ENCODE data around the gene SNAP91. TPM values are rescaled to one million over a fixed set of nuclear protein-coding genes. Genes with fewer than 3 reads are reported as not detected.

The SNAP91 gene
- total RNA-seq, 1 experiment from 2014 or later, result not detected

GRCh38 chr6:83708546-83708969, 343 bp downstream of the SNAP91 start:
- ChIA-PET CTCF (no interaction called here), POLR2A (ENCODE audit: unreplicated experiment) (no interaction called here)
- BruUV-seq (replicated peaks), result no TSS peak
- Histone ChIP-seq H3K27ac (ENCODE audit: low read length) (no peak overlapping the region), H3K9me2 (replicated peaks; ENCODE audit: low read length) (no peaks in the 10 kb centered on the region), H3K27me3 (ENCODE audit: low read length) (peaks cover 61% of the 10 kb centered on the region), H3K9me3 (ENCODE audit: low read length) (no peaks in the 10 kb centered on the region), H2AFZ (ENCODE audit: low read length) (no peak overlapping the region), H3K4me1 (ENCODE audit: insufficient read depth, low read length) (no peaks in the 10 kb centered on the region), H3K4me3 (ENCODE audit: low read length) (no peak overlapping the region), H3K79me2 (ENCODE audit: low read length) (no peaks in the 10 kb centered on the region), H3K36me3 (ENCODE audit: low read depth, low read length) (no peaks in the 10 kb centered on the region), H3F3A (ENCODE audit: low read length, unreplicated experiment) (no peaks in the 10 kb centered on the region), H3K9ac (ENCODE audit: low read length) (no peak overlapping the region), H3K4me2 (ENCODE audit: low read length) (no peak overlapping the region), H4K20me1 (ENCODE audit: low read length) (no peaks in the 10 kb centered on the region)
- DNase-seq (no peak), ATAC-seq (no peak)
- no peak for TF ChIP-seq EZH2 (IDR thresholded peaks at IDR 0.05; ENCODE audit: low read length, unreplicated experiment)
- no peak for TF ChIP-seq CTCF (conservative IDR thresholded peaks at IDR 0.05; ENCODE audit: low read depth, low read length)
- TF ChIP-seq EZH2phosphoT487 (IDR thresholded peaks at IDR 0.05; ENCODE audit: borderline replicate concordance, low read length), result no peak
- intact Hi-C loops (cut with micrococcal nuclease), result no loop called here

- no TSS peak for BruUV-seq (replicated peaks)
- no peaks in the 10 kb centered on the region for H3F3A ChIP-seq (ENCODE audit: low read length, unreplicated experiment)
- H3K4me2 ChIP-seq (ENCODE audit: low read length), result no peak overlapping the region
- TF ChIP-seq CTCF (conservative IDR thresholded peaks at IDR 0.05; ENCODE audit: low read depth, low read length) (no peak), EZH2 (IDR thresholded peaks at IDR 0.05; ENCODE audit: low read length, unreplicated experiment) (no peak), EZH2phosphoT487 (IDR thresholded peaks at IDR 0.05; ENCODE audit: borderline replicate concordance, low read length) (no peak)
- no peaks in the 10 kb centered on the region for H3K9me2 ChIP-seq (replicated peaks; ENCODE audit: low read length)
- peaks cover 61% of the 10 kb centered on the region for H3K27me3 ChIP-seq (ENCODE audit: low read length)
- ChIA-PET POLR2A (ENCODE audit: unreplicated experiment) (no interaction called here), CTCF (no interaction called here)
- ATAC-seq (no peak), DNase-seq (no peak)
- no peaks in the 10 kb centered on the region for H3K79me2 ChIP-seq (ENCODE audit: low read length)
- H3K9ac ChIP-seq (ENCODE audit: low read length), result no peak overlapping the region
- H4K20me1 ChIP-seq (ENCODE audit: low read length), result no peaks in the 10 kb centered on the region
- H2AFZ ChIP-seq (ENCODE audit: low read length), result no peak overlapping the region
- no peaks in the 10 kb centered on the region for H3K9me3 ChIP-seq (ENCODE audit: low read length)
- no peaks in the 10 kb centered on the region for H3K4me1 ChIP-seq (ENCODE audit: insufficient read depth, low read length)
- H3K4me3 ChIP-seq (ENCODE audit: low read length), result no peak overlapping the region
- H3K27ac ChIP-seq (ENCODE audit: low read length), result no peak overlapping the region
- intact Hi-C loops (cut with micrococcal nuclease), result no loop called here
- no peaks in the 10 kb centered on the region for H3K36me3 ChIP-seq (ENCODE audit: low read depth, low read length)
Measured at GRCh38 chr6:83707829-83708545, 914 bp downstream of the SNAP91 start.

- Histone ChIP-seq H3K9me3 (ENCODE audit: low read length) (no peaks in the 10 kb centered on the region), H3K79me2 (ENCODE audit: low read length) (no peaks in the 10 kb centered on the region), H3K36me3 (ENCODE audit: low read depth, low read length) (no peaks in the 10 kb centered on the region), H3K9ac (ENCODE audit: low read length) (no peak overlapping the region), H3K4me2 (ENCODE audit: low read length) (no peak overlapping the region), H2AFZ (ENCODE audit: low read length) (no peak overlapping the region), H3K4me1 (ENCODE audit: insufficient read depth, low read length) (no peaks in the 10 kb centered on the region), H4K20me1 (ENCODE audit: low read length) (no peaks in the 10 kb centered on the region), H3K27me3 (ENCODE audit: low read length) (peaks cover 46% of the 10 kb centered on the region), H3K9me2 (replicated peaks; ENCODE audit: low read length) (no peaks in the 10 kb centered on the region), H3F3A (ENCODE audit: low read length, unreplicated experiment) (no peaks in the 10 kb centered on the region), H3K4me3 (ENCODE audit: low read length) (no peak overlapping the region), H3K27ac (ENCODE audit: low read length) (no peak overlapping the region)
- BruUV-seq (replicated peaks), result no TSS peak
- CTCF ChIA-PET, result no interaction called here
- POLR2A ChIA-PET (ENCODE audit: unreplicated experiment), result no interaction called here
- no peak for DNase-seq
- no peak for TF ChIP-seq CTCF (conservative IDR thresholded peaks at IDR 0.05; ENCODE audit: low read depth, low read length)
- ATAC-seq, result no peak
- intact Hi-C loops (cut with micrococcal nuclease), result no loop called here
Measured at GRCh38 chr6:83702749-83703148, 6.2 kb downstream of the SNAP91 start.
